ENCODE measurements around the gene SMIM22.
A peak's percentile ranks its signal among the peaks of the same experiment; 100 is the strongest.

SMIM22 gene

DNA sequence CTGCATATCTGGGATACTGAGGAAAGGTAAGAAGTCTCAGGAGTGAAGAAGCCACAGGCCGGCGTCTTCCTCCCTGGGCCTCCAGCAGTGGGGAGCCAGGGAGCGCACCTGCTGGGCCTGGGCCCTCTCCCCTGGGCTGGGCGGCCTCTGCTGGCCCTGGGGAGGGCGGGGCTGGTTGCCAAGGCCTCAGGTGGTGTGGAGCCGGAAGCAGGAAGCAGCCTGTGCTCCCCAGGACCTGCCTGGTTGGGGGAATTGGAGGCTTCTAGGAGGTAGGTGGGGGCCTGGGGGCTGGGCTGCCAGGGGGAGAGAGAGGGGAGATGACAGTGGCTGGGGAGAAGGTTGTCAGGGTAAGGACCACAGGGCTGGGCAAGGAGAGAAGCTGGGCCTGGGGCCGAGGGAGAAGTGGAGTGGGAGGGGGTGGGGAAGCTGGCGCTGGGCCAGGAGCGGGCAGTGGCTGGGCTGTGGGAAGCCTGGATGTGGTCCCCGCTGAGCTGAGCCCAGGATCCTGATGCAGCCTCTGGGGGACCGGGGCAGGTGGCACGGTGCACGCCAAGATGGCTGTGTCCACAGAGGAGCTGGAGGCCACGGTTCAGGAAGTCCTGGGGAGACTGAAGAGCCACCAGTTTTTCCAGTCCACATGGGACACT, at the start of gene SMIM22:
Gene SMIM22 (plus strand): TSS at position 189 of the 647 bp plus-strand sequence. CDS start 366 bp downstream, at position 555.
- DNase-seq (ENCODE audit: low read depth in 2 of 2), result no peak

DNA sequence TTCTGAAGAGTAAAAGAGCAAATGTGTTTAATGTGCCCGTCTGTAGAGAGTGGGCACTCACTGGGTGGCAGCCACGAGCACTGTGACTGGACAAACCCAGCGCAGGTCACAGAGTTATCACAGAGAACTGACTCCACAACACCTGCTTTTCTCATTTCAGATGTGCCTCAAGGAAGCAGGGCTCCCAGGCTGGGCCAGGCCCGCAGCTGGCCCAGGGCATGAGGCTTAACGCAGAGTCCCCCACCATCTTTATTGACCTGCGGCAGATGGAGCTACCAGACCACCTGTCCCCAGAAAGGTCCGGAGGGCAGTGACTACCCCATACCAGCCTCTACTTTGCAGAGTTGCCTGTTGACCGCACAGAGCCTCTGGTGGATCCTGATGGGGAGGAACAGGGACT, 49.0 kb upstream of the SMIM22 start:
- no peak for DNase-seq (ENCODE audit: low read depth in 2 of 2)

DNA sequence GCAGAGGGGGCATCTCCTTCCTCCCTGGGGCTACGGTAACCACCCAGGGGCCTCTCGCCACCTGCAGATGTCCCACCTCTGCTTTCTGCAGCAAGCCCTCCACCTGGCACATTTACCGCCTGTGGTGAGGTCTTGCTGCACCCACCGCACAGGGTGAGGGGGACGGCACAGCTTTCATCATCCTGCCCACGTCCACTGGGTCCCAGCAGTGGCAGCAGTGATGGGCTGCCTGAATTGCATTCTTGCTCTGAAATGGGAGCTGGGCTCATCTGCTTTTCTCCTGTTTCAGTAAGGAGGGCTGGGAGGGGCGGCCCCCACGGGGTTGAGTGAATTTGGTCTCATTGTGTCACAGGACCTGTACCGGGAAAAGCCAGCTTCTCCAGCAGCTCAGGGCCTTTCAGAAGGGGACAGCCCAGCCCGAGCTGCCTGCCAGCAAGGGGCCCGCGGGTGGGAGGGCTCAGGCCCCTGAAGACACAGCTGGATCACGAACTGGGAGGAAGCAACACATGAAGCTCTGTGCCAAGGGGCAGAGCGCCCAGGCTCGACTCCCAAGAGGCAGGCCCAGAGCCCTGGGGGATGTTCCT, 48.1 kb upstream of the SMIM22 start:
- no peak for DNase-seq (ENCODE audit: low read depth in 2 of 2)

DNA sequence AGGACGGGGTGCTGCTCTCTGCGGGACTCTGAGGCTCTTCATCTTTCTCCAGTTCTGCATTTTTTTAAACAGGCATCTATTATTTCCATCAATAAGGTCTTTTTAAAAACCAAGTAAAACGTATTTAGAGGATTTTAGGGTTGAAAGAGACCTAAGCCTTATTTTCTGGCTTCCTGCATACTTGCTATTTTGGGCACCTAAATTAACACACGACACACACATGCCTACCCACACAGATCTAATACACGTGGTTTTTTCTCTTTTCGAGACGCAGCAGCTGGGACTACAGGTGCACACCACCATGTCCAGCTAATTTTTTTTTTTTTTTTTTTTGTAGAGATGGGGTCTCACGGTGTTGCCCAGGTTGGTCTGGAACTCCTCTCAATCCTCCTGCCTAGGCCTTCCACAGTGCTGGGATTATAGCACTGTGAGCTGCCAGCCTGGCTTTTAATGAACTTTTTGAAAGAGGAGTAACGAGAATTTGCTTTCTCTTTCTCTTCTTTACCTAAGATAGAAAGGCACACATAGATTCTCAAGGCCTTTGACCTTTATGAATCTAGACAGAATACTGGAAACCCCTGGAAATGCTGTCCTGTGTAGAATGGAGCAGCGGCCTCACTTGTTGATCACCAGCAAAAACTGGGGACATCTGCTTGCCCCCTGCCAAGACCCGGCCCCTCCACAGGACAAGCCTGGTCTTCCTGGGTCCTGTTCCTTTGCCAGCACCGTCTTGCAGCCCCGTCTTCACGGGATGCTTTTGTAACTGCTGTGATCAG, 47.1 kb upstream of the SMIM22 start:
- DNase-seq (ENCODE audit: low read depth in 2 of 2), result no peak

- DNase-seq (ENCODE audit: low read depth in 2 of 2), result no peak
Measured at GRCh38 chr16:4748682-4749411, 46.3 kb upstream of the SMIM22 start.

- no peak for DNase-seq (ENCODE audit: low read depth in 2 of 2)
Measured at GRCh38 chr16:4749700-4750257, 45.4 kb upstream of the SMIM22 start.

DNA sequence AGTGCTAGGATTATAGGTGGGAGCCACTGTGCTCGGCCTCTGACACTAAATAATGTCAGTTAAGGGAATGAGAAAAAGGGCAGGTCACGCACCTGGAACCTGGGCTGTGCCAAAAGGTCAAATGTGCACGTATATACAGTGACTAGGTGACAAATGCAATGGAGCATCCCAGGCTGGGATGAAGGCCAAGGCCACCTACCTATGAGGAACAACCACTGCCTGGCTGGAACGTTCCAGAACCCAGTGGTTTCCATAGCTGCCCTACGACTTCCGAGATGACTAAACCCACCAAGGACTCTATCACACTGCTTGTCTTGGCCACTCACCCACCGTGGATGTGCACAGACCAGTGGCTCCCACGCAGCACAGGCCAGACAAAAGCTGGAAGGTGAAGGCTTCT, 44.3 kb upstream of the SMIM22 start:
- DNase-seq (ENCODE audit: low read depth in 2 of 2), result no peak

DNA sequence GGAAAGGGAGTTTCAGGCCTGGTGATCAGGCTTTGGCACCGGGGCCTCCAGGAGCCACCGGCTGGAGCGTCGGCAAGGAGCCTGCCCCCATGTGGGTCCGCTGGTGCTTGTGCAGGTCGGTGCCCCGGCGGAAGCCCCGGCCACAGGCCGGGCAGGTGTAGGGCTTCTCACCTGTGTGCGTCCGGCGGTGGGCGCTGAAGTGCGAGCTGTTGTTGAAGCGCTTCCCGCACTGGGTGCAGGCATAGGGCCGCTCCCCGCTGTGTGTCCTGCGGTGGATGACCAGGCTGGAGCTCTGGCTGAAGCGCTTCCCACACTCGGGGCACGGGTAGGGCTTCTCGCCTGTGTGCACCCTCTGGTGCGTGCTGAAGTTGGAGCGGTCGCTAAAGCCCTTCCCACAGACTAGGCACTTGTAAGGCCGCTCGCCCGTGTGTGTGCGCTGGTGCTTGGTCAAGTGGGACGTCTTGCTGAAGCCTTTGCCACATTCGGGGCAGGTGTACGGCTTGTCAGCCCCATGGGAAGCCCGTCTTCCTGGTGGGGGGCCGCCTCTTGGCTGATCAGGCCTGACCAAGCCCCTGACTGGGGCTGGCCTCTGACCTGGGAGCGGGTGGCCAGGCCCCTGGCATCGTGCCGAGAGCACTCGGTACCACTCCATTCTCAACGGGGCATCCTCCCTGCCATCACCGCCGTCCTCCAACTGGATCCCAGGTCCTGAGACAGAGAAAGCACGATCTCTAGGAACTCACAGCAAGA, 42.6 kb upstream of the SMIM22 start:
- DNase-seq (ENCODE audit: low read depth in 2 of 2), result no peak

DNA sequence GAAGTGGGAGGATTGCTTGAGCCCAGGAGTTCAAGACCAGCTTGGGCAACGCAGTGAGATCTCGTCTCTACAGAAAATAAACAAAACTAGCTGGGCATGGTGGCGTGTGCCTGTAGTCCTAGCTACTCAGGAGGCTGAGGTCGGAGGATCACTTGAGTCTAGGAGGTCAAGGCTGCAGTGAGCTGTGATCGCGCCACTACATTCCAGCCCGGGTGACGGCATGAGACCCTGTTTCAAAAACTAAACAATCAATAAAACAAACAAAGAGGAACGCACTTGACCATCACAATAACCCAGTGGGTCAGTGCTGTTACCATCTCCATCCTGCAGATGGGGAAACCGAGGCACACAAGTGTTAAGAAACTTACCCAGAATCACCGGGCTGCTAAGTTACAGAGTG, 41.9 kb upstream of the SMIM22 start:
- no peak for DNase-seq (ENCODE audit: low read depth in 2 of 2)

DNA sequence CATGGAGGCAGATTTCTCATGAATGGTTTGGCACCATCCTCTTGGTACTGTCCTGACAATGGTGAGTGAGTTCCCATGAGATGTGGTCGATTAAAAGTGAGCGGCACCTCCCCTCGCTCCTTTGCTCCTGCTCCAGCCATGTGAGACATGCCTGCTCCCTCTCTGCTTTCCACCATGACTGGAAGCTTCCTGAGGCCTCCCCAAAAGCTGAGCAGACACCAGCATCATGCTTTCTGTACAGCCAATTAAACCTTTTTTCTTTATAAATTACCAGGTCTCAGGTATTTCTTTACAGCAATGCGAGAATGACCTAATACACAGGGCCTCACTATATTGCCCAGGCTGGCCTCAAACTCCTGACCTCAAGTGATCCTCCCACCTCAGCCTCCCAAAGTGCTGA, 40.3 kb upstream of the SMIM22 start:
- DNase-seq (ENCODE audit: low read depth in 2 of 2), result no peak

GRCh38 chr16:4755687-4756086, 39.5 kb upstream of the SMIM22 start:
- DNase-seq (ENCODE audit: low read depth in 2 of 2), result no peak

- DNase-seq (ENCODE audit: low read depth in 2 of 2), result no peak
Measured at GRCh38 chr16:4760221-4760910, 34.8 kb upstream of the SMIM22 start.

DNA sequence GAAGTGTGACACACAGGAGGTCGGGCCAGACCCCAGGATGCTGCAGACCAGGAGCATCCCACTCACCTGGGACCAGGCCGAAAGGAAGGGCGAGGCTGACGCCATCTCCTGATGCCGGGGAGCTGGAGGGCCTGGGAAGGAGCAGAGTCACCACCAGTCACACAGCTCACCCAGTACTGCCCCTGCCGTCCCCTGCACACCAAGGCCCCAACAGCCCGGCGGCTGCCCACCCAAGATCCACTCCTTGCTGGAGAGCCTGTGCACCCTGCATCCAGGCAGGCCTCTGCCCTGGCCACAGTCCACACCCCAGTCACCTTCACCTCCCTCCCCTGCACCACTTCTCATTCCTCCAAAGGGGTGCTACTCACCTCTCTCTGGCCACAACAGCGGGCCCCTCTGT, 33.0 kb upstream of the SMIM22 start:
- DNase-seq (ENCODE audit: low read depth in 2 of 2), result no peak

DNA sequence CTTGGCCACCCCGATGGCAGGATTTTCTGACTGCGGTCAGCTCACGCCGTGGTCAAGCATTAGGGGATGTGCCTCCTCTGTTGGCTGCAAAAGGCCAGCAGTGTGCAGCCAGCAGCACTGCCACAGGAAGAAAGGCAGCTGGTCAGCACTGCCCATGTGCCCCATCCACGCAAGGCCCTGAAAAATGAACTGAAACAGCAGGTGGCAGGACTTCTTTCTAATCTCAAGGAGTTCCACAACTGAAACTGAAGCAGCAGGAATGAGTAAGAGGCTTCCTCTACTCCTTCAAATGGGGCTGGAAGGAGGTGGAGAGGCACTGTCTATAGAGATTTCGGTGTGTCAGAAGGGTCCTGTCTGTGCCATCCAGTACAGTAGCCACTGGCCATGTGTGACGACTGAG, 31.4 kb upstream of the SMIM22 start:
- no peak for DNase-seq (ENCODE audit: low read depth in 2 of 2)

DNA sequence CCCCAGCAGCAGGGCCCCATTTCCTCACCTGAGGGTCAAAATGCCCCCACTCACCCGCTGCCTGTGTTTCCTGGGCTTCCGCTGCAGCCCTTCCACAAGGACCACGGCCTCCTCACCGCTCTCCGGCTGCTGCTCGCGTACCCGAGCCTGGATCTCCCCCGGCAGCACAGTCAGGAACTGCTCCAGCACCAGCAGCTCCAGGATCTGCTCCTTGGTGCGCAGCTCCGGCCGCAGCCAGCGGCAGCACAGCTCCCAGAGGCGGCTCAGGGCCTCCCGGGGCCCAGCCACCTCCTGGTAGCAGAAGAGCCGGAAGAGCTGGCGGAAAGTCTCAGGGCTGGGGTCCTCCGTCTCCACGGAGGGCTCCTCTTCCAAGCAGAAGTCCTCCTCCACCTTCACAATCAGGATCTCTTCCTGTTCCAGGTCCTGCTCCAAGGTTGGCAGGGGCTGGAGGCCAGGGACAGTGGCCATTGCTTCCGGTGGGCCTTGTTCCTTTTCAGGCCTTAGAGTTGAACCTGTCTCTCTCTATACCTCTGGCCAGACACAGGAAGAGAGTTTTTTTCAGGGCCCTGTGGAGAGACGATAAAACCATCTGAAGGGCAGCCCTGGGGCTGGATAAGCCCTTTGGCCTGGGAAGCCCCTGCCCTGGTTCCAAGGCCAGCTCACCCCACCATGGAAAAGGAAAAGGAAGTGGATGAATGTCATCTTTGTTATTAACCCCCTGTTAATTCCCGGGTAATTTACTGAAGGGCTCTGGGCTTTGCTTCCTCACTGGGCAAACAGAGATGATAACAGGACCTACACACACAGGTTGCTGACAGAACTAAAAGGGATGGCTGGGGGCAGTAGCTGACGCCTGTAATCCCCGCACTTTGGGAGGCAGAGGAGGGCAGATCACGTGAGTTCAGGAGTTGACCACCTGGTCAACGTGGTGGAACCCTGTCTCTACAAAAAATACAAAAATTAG, 29.4 kb upstream of the SMIM22 start:
- DNase-seq (ENCODE audit: low read depth in 2 of 2), result no peak

GRCh38 chr16:4766875-4767628, 28.1 kb upstream of the SMIM22 start, which contains the start of gene ZNF500:
Gene ZNF500, minus strand, starts transcription at chr16:4767162. Its CDS starts 1,184 bp downstream, at chr16:4765978.
- peak; percentile 96 to 99 for DNase-seq (ENCODE audit: low read depth in 2 of 2)

DNA sequence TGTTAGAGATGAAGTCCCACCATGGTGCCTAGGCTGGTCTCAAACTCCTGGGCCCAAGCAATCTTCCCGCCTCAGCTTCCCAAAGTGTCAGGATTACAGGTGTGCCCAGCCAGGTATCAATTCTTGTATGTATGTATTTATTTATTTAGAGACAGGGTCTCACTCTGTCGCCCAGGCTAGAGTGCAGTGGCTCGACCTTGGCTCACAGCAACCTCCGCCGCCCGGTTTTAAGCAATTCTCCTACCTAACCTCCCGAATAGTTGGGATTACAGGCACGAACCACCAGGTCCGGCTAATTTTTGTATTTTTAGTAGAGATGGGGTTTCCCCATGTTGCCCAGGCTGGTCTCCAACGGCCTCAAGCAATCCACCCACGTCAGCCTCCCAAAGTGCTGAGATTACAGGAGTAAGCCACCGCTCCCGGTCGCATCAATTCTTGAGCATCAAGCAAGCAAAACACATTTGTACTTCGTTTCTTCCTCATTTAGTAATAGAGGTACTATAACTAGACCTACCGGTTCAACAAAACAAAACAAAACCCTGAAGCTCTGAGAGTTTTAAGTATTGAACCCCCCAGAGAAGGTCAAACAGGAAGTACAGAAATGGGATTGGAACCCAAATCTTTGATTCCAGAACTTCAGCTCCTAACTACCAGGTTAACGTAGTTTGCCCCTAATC, 27.2 kb upstream of the SMIM22 start:
- DNase-seq (ENCODE audit: low read depth in 2 of 2), result no peak
